ENCODE data around the gene NLRP9. TPM values are rescaled to one million over a fixed set of nuclear protein-coding genes. Genes with fewer than 3 reads are reported as not detected.
"Not testable (repeated sequence)": the region's sequence is repeated elsewhere in the genome, so short reads cannot be mapped to it uniquely, and the experiment has no call there.

The NLRP9 gene
- total RNA-seq, 1 donor: not detected

DNA sequence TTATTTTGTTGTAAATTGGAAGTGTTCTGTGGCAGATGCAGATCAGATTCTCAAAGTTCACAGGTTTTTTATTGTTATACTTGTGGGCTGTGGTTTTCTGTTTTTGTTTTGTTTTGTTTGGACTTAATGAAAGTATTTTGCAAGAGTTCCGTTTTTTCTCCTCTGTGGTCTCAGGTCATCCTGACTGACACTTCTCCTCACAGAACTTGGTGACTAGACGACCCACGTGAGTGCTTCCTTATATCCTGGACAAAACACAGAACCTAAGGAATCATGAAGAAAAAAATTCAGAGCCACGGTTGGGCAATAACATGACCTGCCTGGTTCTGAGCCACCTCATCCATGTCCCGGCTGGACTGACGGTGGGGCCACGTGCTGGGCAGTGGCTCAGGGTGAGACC is 28.3 kb upstream of the NLRP9 start:
- no peaks in the 10 kb centered on the region for H3K9me3 ChIP-seq (ENCODE audit: low read depth, low read length)

DNA sequence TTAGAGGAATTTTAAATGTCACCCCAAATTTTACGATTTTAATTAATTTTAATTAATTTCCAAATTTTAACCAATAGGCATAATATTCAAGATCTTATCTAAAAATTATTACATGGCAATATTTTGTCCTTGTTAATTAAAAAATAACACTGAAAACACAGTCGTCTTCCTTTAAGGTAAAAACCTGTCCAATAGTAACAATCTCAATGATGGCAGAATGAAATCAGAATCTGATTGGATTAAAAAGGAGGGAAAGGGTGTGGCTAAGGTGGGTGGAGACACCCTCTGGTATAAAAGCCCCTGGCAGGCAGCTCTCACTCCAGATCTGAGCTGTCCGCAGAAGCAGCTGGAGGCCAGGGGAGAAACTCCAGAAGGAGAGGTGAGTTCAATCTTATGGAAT is 20.6 kb upstream of the NLRP9 start, which contains the start of gene RFPL4A:
Gene RFPL4A, plus strand, starts transcription at position 301 of the 400 bp plus-strand sequence. CDS start 2,704 bp downstream, outside the sequence.
- not testable (repeated sequence) for H4K20me1 ChIP-seq (ENCODE audit: insufficient read depth, low read length); H3K27me3 ChIP-seq (ENCODE audit: insufficient read depth, low read length); H3K27ac ChIP-seq (ENCODE audit: low read depth, low read length); H3K4me2 ChIP-seq (ENCODE audit: insufficient read depth, low read length); H3K4me3 ChIP-seq (ENCODE audit: insufficient read depth, low read length); H3K79me2 ChIP-seq (ENCODE audit: insufficient read depth, low read length); H2AFZ ChIP-seq (ENCODE audit: low read length); H3K4me1 ChIP-seq (ENCODE audit: insufficient read depth, low read length); H3K36me3 ChIP-seq (ENCODE audit: insufficient read depth, low read length); DNase-seq (ENCODE audit: insufficient read length, low spot score, missing footprints); H3K9me3 ChIP-seq (ENCODE audit: low read depth, low read length)

More for the DNA sequence above, 28.3 kb upstream of the NLRP9 start:
- Histone ChIP-seq H3K4me3 (ENCODE audit: insufficient read depth, low read length) (no peak overlapping the region), H3K79me2 (ENCODE audit: insufficient read depth, low read length) (no peaks in the 10 kb centered on the region), H3K27me3 (ENCODE audit: insufficient read depth, low read length) (no peaks in the 10 kb centered on the region), H4K20me1 (ENCODE audit: insufficient read depth, low read length) (no peaks in the 10 kb centered on the region), H2AFZ (ENCODE audit: low read length) (no peak overlapping the region), H3K4me1 (ENCODE audit: insufficient read depth, low read length) (no peaks in the 10 kb centered on the region), H3K4me2 (ENCODE audit: insufficient read depth, low read length) (no peak overlapping the region), H3K27ac (ENCODE audit: low read depth, low read length) (no peak overlapping the region), H3K36me3 (ENCODE audit: insufficient read depth, low read length) (no peaks in the 10 kb centered on the region)
- TF ChIP-seq, protein P1, sequence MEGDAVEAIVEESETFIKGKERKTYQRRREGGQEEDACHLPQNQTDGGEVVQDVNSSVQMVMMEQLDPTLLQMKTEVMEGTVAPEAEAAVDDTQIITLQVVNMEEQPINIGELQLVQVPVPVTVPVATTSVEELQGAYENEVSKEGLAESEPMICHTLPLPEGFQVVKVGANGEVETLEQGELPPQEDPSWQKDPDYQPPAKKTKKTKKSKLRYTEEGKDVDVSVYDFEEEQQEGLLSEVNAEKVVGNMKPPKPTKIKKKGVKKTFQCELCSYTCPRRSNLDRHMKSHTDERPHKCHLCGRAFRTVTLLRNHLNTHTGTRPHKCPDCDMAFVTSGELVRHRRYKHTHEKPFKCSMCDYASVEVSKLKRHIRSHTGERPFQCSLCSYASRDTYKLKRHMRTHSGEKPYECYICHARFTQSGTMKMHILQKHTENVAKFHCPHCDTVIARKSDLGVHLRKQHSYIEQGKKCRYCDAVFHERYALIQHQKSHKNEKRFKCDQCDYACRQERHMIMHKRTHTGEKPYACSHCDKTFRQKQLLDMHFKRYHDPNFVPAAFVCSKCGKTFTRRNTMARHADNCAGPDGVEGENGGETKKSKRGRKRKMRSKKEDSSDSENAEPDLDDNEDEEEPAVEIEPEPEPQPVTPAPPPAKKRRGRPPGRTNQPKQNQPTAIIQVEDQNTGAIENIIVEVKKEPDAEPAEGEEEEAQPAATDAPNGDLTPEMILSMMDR (IDR thresholded peaks at IDR 0.05; ENCODE audit: extremely low read depth, low read depth, low read length): no peak
- no peak for DNase-seq (ENCODE audit: insufficient read length, low spot score, missing footprints)

- H2AFZ ChIP-seq (ENCODE audit: low read length); H3K4me2 ChIP-seq (ENCODE audit: insufficient read depth, low read length); H3K4me3 ChIP-seq (ENCODE audit: insufficient read depth, low read length); DNase-seq (ENCODE audit: insufficient read length, low spot score, missing footprints); H3K36me3 ChIP-seq (ENCODE audit: insufficient read depth, low read length); H3K27ac ChIP-seq (ENCODE audit: low read depth, low read length); H3K79me2 ChIP-seq (ENCODE audit: insufficient read depth, low read length); H3K9me3 ChIP-seq (ENCODE audit: low read depth, low read length); H3K4me1 ChIP-seq (ENCODE audit: insufficient read depth, low read length); H3K27me3 ChIP-seq (ENCODE audit: insufficient read depth, low read length); H4K20me1 ChIP-seq (ENCODE audit: insufficient read depth, low read length): not testable (repeated sequence)
Observed at GRCh38 chr19:55756808-55757207, 18.6 kb upstream of the NLRP9 start.

- H3K36me3 ChIP-seq (ENCODE audit: insufficient read depth, low read length): no peaks in the 10 kb centered on the region
- no peaks in the 10 kb centered on the region for H4K20me1 ChIP-seq (ENCODE audit: insufficient read depth, low read length)
- no peaks in the 10 kb centered on the region for H3K4me1 ChIP-seq (ENCODE audit: insufficient read depth, low read length)
- no peaks in the 10 kb centered on the region for H3K27me3 ChIP-seq (ENCODE audit: insufficient read depth, low read length)
- H3K27ac ChIP-seq (ENCODE audit: low read depth, low read length): no peak overlapping the region
- no peak overlapping the region for H2AFZ ChIP-seq (ENCODE audit: low read length)
- H3K79me2 ChIP-seq (ENCODE audit: insufficient read depth, low read length): no peaks in the 10 kb centered on the region
- H3K9me3 ChIP-seq (ENCODE audit: low read depth, low read length): no peaks in the 10 kb centered on the region
- no peak overlapping the region for H3K4me3 ChIP-seq (ENCODE audit: insufficient read depth, low read length)
- H3K4me2 ChIP-seq (ENCODE audit: insufficient read depth, low read length): no peak overlapping the region
- TF ChIP-seq, protein P1 (IDR thresholded peaks at IDR 0.05; ENCODE audit: extremely low read depth, low read depth, low read length): no peak
- DNase-seq (ENCODE audit: insufficient read length, low spot score, missing footprints): no peak
Observed at GRCh38 chr19:55753401-55753800, 15.2 kb upstream of the NLRP9 start.

GRCh38 chr19:55750715-55751114 is 12.5 kb upstream of the NLRP9 start:
- no peak overlapping the region for H3K27ac ChIP-seq (ENCODE audit: low read depth, low read length)
- H2AFZ ChIP-seq (ENCODE audit: low read length): no peak overlapping the region
- TF ChIP-seq, protein P1 (IDR thresholded peaks at IDR 0.05; ENCODE audit: extremely low read depth, low read depth, low read length): no peak
- no peaks in the 10 kb centered on the region for H3K4me1 ChIP-seq (ENCODE audit: insufficient read depth, low read length)
- no peak overlapping the region for H3K4me2 ChIP-seq (ENCODE audit: insufficient read depth, low read length)
- H3K36me3 ChIP-seq (ENCODE audit: insufficient read depth, low read length): no peaks in the 10 kb centered on the region
- no peaks in the 10 kb centered on the region for H3K79me2 ChIP-seq (ENCODE audit: insufficient read depth, low read length)
- H3K4me3 ChIP-seq (ENCODE audit: insufficient read depth, low read length): no peak overlapping the region
- H4K20me1 ChIP-seq (ENCODE audit: insufficient read depth, low read length): no peaks in the 10 kb centered on the region
- H3K27me3 ChIP-seq (ENCODE audit: insufficient read depth, low read length): no peaks in the 10 kb centered on the region
- no peaks in the 10 kb centered on the region for H3K9me3 ChIP-seq (ENCODE audit: low read depth, low read length)
- no peak for DNase-seq (ENCODE audit: insufficient read length, low spot score, missing footprints)

GRCh38 chr19:55730378-55730777 is 7.8 kb downstream of the NLRP9 start:
- H3K27me3 ChIP-seq (ENCODE audit: insufficient read depth, low read length); H3K4me1 ChIP-seq (ENCODE audit: insufficient read depth, low read length); H4K20me1 ChIP-seq (ENCODE audit: insufficient read depth, low read length); H3K9me3 ChIP-seq (ENCODE audit: low read depth, low read length); H3K79me2 ChIP-seq (ENCODE audit: insufficient read depth, low read length); H3K4me3 ChIP-seq (ENCODE audit: insufficient read depth, low read length); DNase-seq (ENCODE audit: insufficient read length, low spot score, missing footprints); H3K27ac ChIP-seq (ENCODE audit: low read depth, low read length); H3K36me3 ChIP-seq (ENCODE audit: insufficient read depth, low read length); H3K4me2 ChIP-seq (ENCODE audit: insufficient read depth, low read length); H2AFZ ChIP-seq (ENCODE audit: low read length): not testable (repeated sequence)

Data from osteoblast (primary cell).